HFF-Myc (cell line): ENCODE results near the gene CAPN5.
"Not testable (repeated sequence)": the region's sequence is repeated elsewhere in the genome, so short reads cannot be mapped to it uniquely, and the experiment has no call there.

Source experiments
- DNase-seq: peaks from one replicate; pipeline ENCODE4 v3.0.0-alpha.2; 2011; ENCODE audit warnings: low read depth; ENCODE audit errors: extremely low read depth
- H3K4me3 ChIP-seq: replicated peaks from 2 replicates; pipeline ENCODE4 v1.5.1; 2011; ENCODE audit warnings: low read depth, mild to moderate bottlenecking, control low read depth, low read length
- TF ChIP-seq, protein P1 (sequence below): IDR thresholded peaks from 2 replicates; pipeline ENCODE4 v1.5.1; 2012; ENCODE audit warnings: mild to moderate bottlenecking, low read depth, low read length, control low read depth; ENCODE audit errors: missing control alignments

The CAPN5 gene

DNA sequence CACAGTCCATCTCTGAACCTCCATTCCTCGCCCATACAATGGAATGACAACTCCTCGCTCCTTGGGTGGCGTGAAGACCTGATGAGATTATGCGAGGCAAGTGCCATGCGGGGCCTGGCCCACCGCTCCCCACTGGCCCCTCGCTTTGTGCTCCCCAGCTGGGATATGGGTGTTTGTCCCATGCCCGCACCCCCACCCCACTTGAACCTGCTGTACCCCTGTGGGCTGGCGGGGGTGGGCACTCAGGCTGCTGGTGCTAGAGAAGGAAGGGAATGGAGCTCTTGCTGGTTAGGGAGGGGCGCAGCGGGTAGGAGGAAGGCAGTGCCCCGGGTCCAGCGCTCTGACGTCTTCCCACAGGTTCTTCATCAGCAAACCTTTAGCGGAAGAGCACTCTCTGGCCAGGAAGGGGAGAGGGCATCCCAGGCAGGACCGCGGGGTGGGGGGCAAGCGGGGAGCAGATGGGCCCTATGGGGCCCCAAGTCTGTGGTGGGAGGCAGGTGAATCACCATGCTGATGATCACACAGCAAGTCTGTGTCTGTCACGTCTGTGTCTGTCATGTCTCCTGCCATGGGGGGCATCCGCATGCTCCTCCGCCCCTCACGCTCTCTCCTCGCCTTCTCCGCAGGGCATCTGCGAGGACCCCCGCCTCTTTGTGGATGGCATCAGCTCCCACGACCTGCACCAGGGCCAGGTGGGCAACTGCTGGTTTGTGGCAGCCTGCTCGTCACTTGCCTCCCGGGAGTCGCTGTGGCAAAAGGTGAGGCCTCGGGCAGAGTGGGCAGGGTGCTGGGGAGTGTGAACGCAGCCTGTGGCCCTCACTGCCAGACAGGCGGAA lies 26.5 kb downstream of the CAPN5 start:
- H3K4me3 ChIP-seq: no peak overlapping the region
- DNase-seq: no peak
- TF ChIP-seq, protein P1, sequence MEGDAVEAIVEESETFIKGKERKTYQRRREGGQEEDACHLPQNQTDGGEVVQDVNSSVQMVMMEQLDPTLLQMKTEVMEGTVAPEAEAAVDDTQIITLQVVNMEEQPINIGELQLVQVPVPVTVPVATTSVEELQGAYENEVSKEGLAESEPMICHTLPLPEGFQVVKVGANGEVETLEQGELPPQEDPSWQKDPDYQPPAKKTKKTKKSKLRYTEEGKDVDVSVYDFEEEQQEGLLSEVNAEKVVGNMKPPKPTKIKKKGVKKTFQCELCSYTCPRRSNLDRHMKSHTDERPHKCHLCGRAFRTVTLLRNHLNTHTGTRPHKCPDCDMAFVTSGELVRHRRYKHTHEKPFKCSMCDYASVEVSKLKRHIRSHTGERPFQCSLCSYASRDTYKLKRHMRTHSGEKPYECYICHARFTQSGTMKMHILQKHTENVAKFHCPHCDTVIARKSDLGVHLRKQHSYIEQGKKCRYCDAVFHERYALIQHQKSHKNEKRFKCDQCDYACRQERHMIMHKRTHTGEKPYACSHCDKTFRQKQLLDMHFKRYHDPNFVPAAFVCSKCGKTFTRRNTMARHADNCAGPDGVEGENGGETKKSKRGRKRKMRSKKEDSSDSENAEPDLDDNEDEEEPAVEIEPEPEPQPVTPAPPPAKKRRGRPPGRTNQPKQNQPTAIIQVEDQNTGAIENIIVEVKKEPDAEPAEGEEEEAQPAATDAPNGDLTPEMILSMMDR: no peak

DNA sequence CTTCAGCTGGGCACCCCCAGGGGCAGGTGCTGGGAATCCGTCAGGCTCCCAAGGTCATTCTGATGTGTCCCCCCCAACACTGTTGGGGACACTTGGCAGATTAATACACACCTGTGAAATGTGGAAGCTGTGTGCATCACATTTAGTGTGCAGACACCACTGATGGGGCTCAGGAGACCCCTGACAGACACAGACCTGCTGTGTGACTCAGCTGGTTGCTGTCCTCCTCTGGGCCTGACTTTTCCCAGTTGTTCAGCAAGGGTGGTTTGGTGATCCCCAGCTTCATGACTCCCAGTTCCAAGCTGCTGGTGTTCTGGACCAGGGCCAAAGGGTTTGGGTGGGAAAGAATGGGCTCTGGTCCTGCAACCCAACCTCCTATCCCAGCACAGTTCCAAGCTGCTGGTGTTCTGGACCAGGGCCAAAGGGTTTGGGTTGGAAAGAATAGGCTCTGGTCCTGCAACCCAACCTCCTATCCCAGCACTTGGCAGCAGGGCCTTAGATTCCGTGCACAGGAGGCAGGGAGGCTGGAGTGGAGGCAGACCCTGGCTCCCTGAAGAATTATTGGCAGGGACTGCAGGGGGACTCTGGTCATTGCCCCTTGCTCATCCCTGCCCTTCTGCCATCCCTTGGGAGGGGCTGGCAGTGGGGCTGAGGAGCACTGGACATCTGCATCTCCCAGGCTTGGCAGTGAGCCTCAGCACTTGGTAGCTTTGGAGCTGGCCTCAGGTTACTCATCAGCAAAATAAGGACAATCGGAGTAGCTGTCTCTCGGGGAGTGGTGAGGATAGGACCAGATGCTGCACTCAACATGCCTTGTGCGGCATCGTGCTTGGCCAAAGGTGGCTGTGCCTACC lies 27.4 kb downstream of the CAPN5 start:
- DNase-seq: no peak
- TF ChIP-seq, protein P1: no peak
- no peak overlapping the region for H3K4me3 ChIP-seq

DNA sequence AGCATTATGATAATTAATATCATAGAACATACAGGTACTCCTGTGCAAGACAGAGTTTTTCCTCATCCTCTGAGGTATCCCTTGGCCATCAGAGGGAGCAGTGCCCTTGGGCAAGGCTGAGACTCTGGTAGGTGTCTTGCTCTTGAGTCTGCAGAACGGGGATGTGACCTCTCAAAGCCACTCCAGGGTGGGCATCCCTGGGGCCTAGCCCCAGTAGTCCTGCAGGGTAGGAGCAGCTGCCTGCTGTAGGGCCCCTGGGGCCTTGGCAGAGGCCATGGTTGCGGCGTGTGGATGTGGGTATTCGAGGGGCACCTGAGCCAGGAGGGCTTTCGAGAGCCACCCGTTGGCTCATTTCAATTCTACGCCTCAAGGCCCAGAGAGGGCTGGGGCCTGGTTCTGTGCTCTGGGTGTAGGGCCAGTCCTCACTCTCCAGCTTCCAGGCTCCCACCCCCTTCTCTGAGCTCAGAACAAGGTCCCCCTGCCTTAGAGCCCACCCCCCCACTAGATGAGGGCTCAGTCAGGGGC lies 28.1 kb downstream of the CAPN5 start:
- DNase-seq: no peak
- TF ChIP-seq, protein P1: no peak

GRCh38 chr11:77095551-77096490 lies 29.1 kb downstream of the CAPN5 start:
- TF ChIP-seq, protein P1: no peak
- H3K4me3 ChIP-seq: no peak overlapping the region
- DNase-seq: no peak

More for the DNA sequence above, 28.1 kb downstream of the CAPN5 start:
- no peak overlapping the region for H3K4me3 ChIP-seq

GRCh38 chr11:77096591-77097019 lies 29.8 kb downstream of the CAPN5 start:
- TF ChIP-seq, protein P1: no peak
- DNase-seq: no peak
- H3K4me3 ChIP-seq: no peak overlapping the region

DNA sequence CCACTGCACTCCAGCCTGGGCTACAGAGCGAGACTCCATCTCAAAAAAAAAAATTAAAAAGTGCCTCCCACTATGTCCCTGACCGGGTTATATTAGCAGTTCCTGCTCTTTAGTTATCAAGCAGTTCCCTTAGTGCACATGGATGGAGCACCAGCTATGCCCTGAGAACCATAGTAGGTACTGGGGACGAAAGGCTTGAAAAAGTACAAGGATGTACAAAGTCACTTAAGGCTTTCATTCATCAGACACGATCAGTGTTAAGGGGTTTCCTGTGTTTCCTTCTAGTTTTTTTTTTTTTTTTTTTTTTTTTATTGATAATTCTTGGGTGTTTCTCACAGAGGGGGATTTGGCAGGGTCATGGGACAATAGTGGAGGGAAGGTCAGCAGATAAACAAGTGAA lies 30.4 kb downstream of the CAPN5 start:
- DNase-seq, H3K4me3 ChIP-seq: not testable (repeated sequence)
